ENCODE measurements around the gene PRRG3. TPM values are rescaled to one million over a fixed set of nuclear protein-coding genes. Genes with fewer than 3 reads are reported as not detected.
"Not testable (repeated sequence)": the region's sequence is repeated elsewhere in the genome, so short reads cannot be mapped to it uniquely, and the experiment has no call there.

PRRG3 gene
- total RNA-seq, 1 donor from 2014 or later, result 0.18 TPM

DNA sequence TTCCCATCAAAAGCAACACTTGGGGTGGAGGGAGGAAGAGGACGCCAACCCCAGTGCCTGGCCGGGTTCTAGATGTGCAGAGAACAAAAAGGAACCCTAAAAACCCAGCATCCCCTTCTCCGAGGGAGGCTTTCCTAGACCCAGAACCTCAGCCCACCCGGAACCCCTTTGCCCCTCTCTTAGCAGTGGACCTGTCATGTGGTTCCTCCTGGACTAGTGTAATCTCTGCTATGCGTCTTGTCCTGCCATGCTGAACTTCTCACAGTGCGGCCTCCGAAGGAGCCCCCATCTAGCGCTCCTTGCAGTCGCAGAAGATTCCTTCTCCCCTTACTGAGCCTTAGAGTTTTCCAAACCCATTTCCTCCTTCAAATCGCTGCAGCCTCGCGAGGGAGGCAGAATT lies 1.1 kb upstream of the PRRG3 start:
- Mint-ChIP-seq H3K27me3 (ENCODE audit: low read depth, unreplicated experiment) (peaks cover 15% of the 10 kb centered on the region), H3K36me3 (ENCODE audit: low read depth, unreplicated experiment) (no peaks in the 10 kb centered on the region), H3K27ac (ENCODE audit: unreplicated experiment) (no peak overlapping the region), H3K9me3 (ENCODE audit: unreplicated experiment) (peaks cover 5% of the 10 kb centered on the region), H3K4me1 (ENCODE audit: low read depth, unreplicated experiment) (peaks cover 5% of the 10 kb centered on the region), H3K4me3 (ENCODE audit: unreplicated experiment) (peak overlapping the region; percentile 70)
- TF ChIP-seq, protein P1, sequence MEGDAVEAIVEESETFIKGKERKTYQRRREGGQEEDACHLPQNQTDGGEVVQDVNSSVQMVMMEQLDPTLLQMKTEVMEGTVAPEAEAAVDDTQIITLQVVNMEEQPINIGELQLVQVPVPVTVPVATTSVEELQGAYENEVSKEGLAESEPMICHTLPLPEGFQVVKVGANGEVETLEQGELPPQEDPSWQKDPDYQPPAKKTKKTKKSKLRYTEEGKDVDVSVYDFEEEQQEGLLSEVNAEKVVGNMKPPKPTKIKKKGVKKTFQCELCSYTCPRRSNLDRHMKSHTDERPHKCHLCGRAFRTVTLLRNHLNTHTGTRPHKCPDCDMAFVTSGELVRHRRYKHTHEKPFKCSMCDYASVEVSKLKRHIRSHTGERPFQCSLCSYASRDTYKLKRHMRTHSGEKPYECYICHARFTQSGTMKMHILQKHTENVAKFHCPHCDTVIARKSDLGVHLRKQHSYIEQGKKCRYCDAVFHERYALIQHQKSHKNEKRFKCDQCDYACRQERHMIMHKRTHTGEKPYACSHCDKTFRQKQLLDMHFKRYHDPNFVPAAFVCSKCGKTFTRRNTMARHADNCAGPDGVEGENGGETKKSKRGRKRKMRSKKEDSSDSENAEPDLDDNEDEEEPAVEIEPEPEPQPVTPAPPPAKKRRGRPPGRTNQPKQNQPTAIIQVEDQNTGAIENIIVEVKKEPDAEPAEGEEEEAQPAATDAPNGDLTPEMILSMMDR (IDR thresholded peaks at IDR 0.05; ENCODE audit: insufficient read depth, low read depth, low read length), result no peak
- TF ChIP-seq EZH2 (IDR thresholded peaks at IDR 0.05; ENCODE audit: insufficient read depth, low read length), result no peak
- Histone ChIP-seq H3K4me2 (ENCODE audit: low read length) (no peak overlapping the region), H3K4me1 (ENCODE audit: insufficient read depth, low read length) (no peaks in the 10 kb centered on the region), H4K20me1 (ENCODE audit: insufficient read depth, low read length) (no peaks in the 10 kb centered on the region), H3K27me3 (ENCODE audit: insufficient read depth, low read length) (no peaks in the 10 kb centered on the region), H3K9ac (ENCODE audit: low read length) (no peak overlapping the region), H3K27ac (ENCODE audit: low read depth, low read length) (no peak overlapping the region), H3K79me2 (ENCODE audit: insufficient read depth, low read length) (no peaks in the 10 kb centered on the region), H3K36me3 (ENCODE audit: insufficient read depth, low read length) (no peaks in the 10 kb centered on the region), H3K9me3 (ENCODE audit: insufficient read depth, low read depth, low read length) (no peaks in the 10 kb centered on the region), H2AFZ (ENCODE audit: low read depth, low read length) (no peak overlapping the region), H3K4me3 (ENCODE audit: insufficient read depth, low read depth, low read length) (no peak overlapping the region)
- DNase-seq (ENCODE audit: low read depth), result no peak
- no peak for FAIRE-seq

DNA sequence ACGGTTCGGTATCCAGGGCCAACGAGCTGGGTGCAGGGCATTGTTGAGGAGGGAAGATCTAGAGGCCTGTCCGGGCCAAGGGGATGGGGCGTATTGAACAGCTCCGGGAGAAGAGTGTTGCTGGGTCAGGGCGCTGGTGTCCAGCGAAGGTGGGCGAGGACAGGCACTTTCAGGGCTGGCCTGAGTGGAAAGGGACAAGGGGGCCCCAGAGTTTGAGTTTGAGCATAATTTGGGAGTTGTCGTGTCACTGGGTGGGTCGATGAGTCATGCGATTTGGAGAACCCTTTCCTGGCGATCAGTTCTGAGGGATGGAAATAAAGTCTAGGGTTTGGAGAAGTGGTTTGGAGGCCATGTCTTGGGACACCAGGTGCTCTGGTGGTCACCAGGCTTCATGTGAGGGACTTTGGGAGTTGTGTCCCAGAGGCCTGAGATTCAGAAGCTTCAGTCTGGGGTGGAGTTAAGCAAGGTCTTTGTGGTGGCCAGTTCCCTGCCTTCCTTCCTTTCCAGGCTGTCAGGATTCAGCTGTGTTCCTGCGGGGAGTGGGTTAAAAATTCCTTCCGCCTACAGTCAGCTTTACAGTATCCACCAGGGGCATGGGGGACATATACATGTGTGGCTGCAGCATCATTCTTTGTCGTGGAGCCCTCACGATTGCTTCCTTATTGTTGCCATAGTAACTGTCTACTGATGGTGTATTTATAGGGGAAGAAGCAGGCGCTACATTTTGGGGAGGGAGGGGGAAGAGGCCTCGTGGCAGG lies 504 bp downstream of the PRRG3 start:
- DNase-seq (ENCODE audit: low read depth), result no peak
- H3K27me3 ChIP-seq (ENCODE audit: insufficient read depth, low read length), result no peaks in the 10 kb centered on the region
- H3K9ac ChIP-seq (ENCODE audit: low read length), result no peak overlapping the region
- Mint-ChIP-seq H3K27ac (ENCODE audit: unreplicated experiment) (peak overlapping the region; percentile 58), H3K27me3 (ENCODE audit: low read depth, unreplicated experiment) (peaks cover 17% of the 10 kb centered on the region), H3K9me3 (ENCODE audit: unreplicated experiment) (peaks cover 5% of the 10 kb centered on the region), H3K4me3 (ENCODE audit: unreplicated experiment) (peak overlapping the region; percentile 78), H3K4me1 (ENCODE audit: low read depth, unreplicated experiment) (peaks cover 5% of the 10 kb centered on the region), H3K36me3 (ENCODE audit: low read depth, unreplicated experiment) (no peaks in the 10 kb centered on the region)
- H3K4me2 ChIP-seq (ENCODE audit: low read length), result no peak overlapping the region
- H3K79me2 ChIP-seq (ENCODE audit: insufficient read depth, low read length), result no peaks in the 10 kb centered on the region
- no peaks in the 10 kb centered on the region for H3K36me3 ChIP-seq (ENCODE audit: insufficient read depth, low read length)
- H2AFZ ChIP-seq (ENCODE audit: low read depth, low read length), result no peak overlapping the region
- H3K4me3 ChIP-seq (ENCODE audit: insufficient read depth, low read depth, low read length), result no peak overlapping the region
- H3K9me3 ChIP-seq (ENCODE audit: insufficient read depth, low read depth, low read length), result no peaks in the 10 kb centered on the region
- TF ChIP-seq, protein P1 (IDR thresholded peaks at IDR 0.05; ENCODE audit: insufficient read depth, low read depth, low read length), result no peak
- TF ChIP-seq EZH2 (IDR thresholded peaks at IDR 0.05; ENCODE audit: insufficient read depth, low read length), result no peak
- no peak overlapping the region for H3K27ac ChIP-seq (ENCODE audit: low read depth, low read length)
- no peaks in the 10 kb centered on the region for H4K20me1 ChIP-seq (ENCODE audit: insufficient read depth, low read length)
- H3K4me1 ChIP-seq (ENCODE audit: insufficient read depth, low read length), result no peaks in the 10 kb centered on the region
- no peak for FAIRE-seq

DNA sequence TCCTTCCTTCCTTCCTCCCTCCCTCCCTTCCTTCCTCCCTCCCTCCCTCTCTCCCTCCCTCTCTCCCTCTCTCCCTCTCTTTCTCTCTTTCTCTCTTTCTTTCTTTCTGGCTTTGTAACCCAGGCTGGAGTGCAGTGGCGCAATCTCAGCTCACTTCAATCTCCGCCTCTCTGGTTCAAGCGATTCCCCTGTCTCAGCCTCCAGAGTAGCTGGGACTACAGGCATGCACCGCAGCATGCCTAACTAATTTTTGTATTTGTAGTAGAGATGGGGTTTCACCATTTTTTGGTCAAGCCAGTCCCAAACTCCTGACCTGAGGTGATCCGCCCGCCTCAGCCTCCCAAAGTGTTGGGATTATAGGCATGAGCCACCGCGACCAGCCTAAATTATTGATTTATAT lies 1.8 kb downstream of the PRRG3 start:
- Mint-ChIP-seq H3K4me1 (ENCODE audit: low read depth, unreplicated experiment) (peaks cover 10% of the 10 kb centered on the region), H3K27me3 (ENCODE audit: low read depth, unreplicated experiment) (peaks cover 17% of the 10 kb centered on the region)
- not testable (repeated sequence) for H3K4me3 Mint-ChIP-seq (ENCODE audit: unreplicated experiment); H4K20me1 ChIP-seq (ENCODE audit: insufficient read depth, low read length); H3K9ac ChIP-seq (ENCODE audit: low read length); H3K27me3 ChIP-seq (ENCODE audit: insufficient read depth, low read length); H3K79me2 ChIP-seq (ENCODE audit: insufficient read depth, low read length); FAIRE-seq; H3K4me1 ChIP-seq (ENCODE audit: insufficient read depth, low read length); H3K9me3 Mint-ChIP-seq (ENCODE audit: unreplicated experiment); H3K36me3 ChIP-seq (ENCODE audit: insufficient read depth, low read length); H3K4me3 ChIP-seq (ENCODE audit: insufficient read depth, low read depth, low read length); H3K27ac ChIP-seq (ENCODE audit: low read depth, low read length); H3K4me2 ChIP-seq (ENCODE audit: low read length); H2AFZ ChIP-seq (ENCODE audit: low read depth, low read length); H3K36me3 Mint-ChIP-seq (ENCODE audit: low read depth, unreplicated experiment); H3K27ac Mint-ChIP-seq (ENCODE audit: unreplicated experiment); DNase-seq (ENCODE audit: low read depth); H3K9me3 ChIP-seq (ENCODE audit: insufficient read depth, low read depth, low read length)
